Measurements from ENCODE around the gene DDC.

DDC gene

GRCh38 chr7:50598460-50599343, 33.5 kb upstream of the DDC start:
- Histone ChIP-seq H3K4me1 (ENCODE audit: control insufficient read depth in 1 of 2, insufficient read depth in 2 of 2, low read length in 2 of 2) (no peaks in the 10 kb centered on the region), H3K4me3 (ENCODE audit: low read depth in 1 of 2, low read length in 2 of 2) (no peak overlapping the region), H3K27me3 (ENCODE audit: low read depth, low read length) (no peaks in the 10 kb centered on the region), H3K36me3 (ENCODE audit: control insufficient read depth in 1 of 2, insufficient read depth in 2 of 2, low read length in 2 of 2) (peaks cover 18 to 46% of the 10 kb centered on the region in 2 donors), H3K27ac (ENCODE audit: low read length) (no peak overlapping the region), H3K9me3 (ENCODE audit: control insufficient read depth in 1 of 2, low read length in 2 of 2) (no peaks in the 10 kb centered on the region)

GRCh38 chr7:50596484-50596883, 31.3 kb upstream of the DDC start:
- Histone ChIP-seq H3K27ac (ENCODE audit: low read length) (no peak overlapping the region), H3K9me3 (ENCODE audit: control insufficient read depth in 1 of 2, low read length in 2 of 2) (no peaks in the 10 kb centered on the region), H3K4me3 (ENCODE audit: low read depth in 1 of 2, low read length in 2 of 2) (no peak overlapping the region), H3K36me3 (ENCODE audit: control insufficient read depth in 1 of 2, insufficient read depth in 2 of 2, low read length in 2 of 2) (peaks cover 19 to 60% of the 10 kb centered on the region in 2 donors), H3K4me1 (ENCODE audit: control insufficient read depth in 1 of 2, insufficient read depth in 2 of 2, low read length in 2 of 2) (no peaks in the 10 kb centered on the region), H3K27me3 (ENCODE audit: low read depth, low read length) (no peaks in the 10 kb centered on the region)

- peaks cover 19 to 60% of the 10 kb centered on the region in 2 donors for H3K36me3 ChIP-seq (ENCODE audit: control insufficient read depth in 1 of 2, insufficient read depth in 2 of 2, low read length in 2 of 2)
- no peak overlapping the region for H3K27ac ChIP-seq (ENCODE audit: low read length)
- H3K9me3 ChIP-seq (ENCODE audit: control insufficient read depth in 1 of 2, low read length in 2 of 2), result no peaks in the 10 kb centered on the region
Observed at GRCh38 chr7:50595491-50596102, 30.4 kb upstream of the DDC start.

GRCh38 chr7:50594734-50595485, 29.7 kb upstream of the DDC start:
- Histone ChIP-seq H3K27ac (ENCODE audit: low read length) (no peak overlapping the region), H3K27me3 (ENCODE audit: low read depth, low read length) (no peaks in the 10 kb centered on the region), H3K36me3 (ENCODE audit: control insufficient read depth in 1 of 2, insufficient read depth in 2 of 2, low read length in 2 of 2) (peaks cover 19 to 60% of the 10 kb centered on the region in 2 donors), H3K9me3 (ENCODE audit: control insufficient read depth in 1 of 2, low read length in 2 of 2) (no peaks in the 10 kb centered on the region), H3K4me1 (ENCODE audit: control insufficient read depth in 1 of 2, insufficient read depth in 2 of 2, low read length in 2 of 2) (no peaks in the 10 kb centered on the region), H3K4me3 (ENCODE audit: low read depth in 1 of 2, low read length in 2 of 2) (no peak overlapping the region)

More at GRCh38 chr7:50595491-50596102, 30.4 kb upstream of the DDC start:
- Histone ChIP-seq H3K4me3 (ENCODE audit: low read depth in 1 of 2, low read length in 2 of 2) (no peak overlapping the region), H3K4me1 (ENCODE audit: control insufficient read depth in 1 of 2, insufficient read depth in 2 of 2, low read length in 2 of 2) (no peaks in the 10 kb centered on the region), H3K27me3 (ENCODE audit: low read depth, low read length) (no peaks in the 10 kb centered on the region)

- Histone ChIP-seq H3K36me3 (ENCODE audit: control insufficient read depth in 1 of 2, insufficient read depth in 2 of 2, low read length in 2 of 2) (peaks cover 19 to 56% of the 10 kb centered on the region in 2 donors), H3K9me3 (ENCODE audit: control insufficient read depth in 1 of 2, low read length in 2 of 2) (no peaks in the 10 kb centered on the region), H3K27ac (ENCODE audit: low read length) (no peak overlapping the region), H3K27me3 (ENCODE audit: low read depth, low read length) (no peaks in the 10 kb centered on the region), H3K4me1 (ENCODE audit: control insufficient read depth in 1 of 2, insufficient read depth in 2 of 2, low read length in 2 of 2) (no peaks in the 10 kb centered on the region), H3K4me3 (ENCODE audit: low read depth in 1 of 2, low read length in 2 of 2) (no peak overlapping the region)
Observed at GRCh38 chr7:50594136-50594535, 28.9 kb upstream of the DDC start.

- no peak overlapping the region for H3K4me3 ChIP-seq (ENCODE audit: low read depth in 1 of 2, low read length in 2 of 2)
- H3K4me1 ChIP-seq (ENCODE audit: control insufficient read depth in 1 of 2, insufficient read depth in 2 of 2, low read length in 2 of 2), result no peaks in the 10 kb centered on the region
- H3K9me3 ChIP-seq (ENCODE audit: control insufficient read depth in 1 of 2, low read length in 2 of 2), result no peaks in the 10 kb centered on the region
- no peaks in the 10 kb centered on the region for H3K27me3 ChIP-seq (ENCODE audit: low read depth, low read length)
- H3K36me3 ChIP-seq (ENCODE audit: control insufficient read depth in 1 of 2, insufficient read depth in 2 of 2, low read length in 2 of 2), result peaks cover 19 to 44% of the 10 kb centered on the region in 2 donors
- H3K27ac ChIP-seq (ENCODE audit: low read length), result no peak overlapping the region
Observed at GRCh38 chr7:50592940-50593339, 27.7 kb upstream of the DDC start.

GRCh38 chr7:50591480-50592438, 26.6 kb upstream of the DDC start:
- Histone ChIP-seq H3K9me3 (ENCODE audit: control insufficient read depth in 1 of 2, low read length in 2 of 2) (no peaks in the 10 kb centered on the region), H3K4me1 (ENCODE audit: control insufficient read depth in 1 of 2, insufficient read depth in 2 of 2, low read length in 2 of 2) (no peaks in the 10 kb centered on the region), H3K36me3 (ENCODE audit: control insufficient read depth in 1 of 2, insufficient read depth in 2 of 2, low read length in 2 of 2) (peaks cover 19 to 37% of the 10 kb centered on the region in 2 donors), H3K4me3 (ENCODE audit: low read depth in 1 of 2, low read length in 2 of 2) (no peak overlapping the region), H3K27ac (ENCODE audit: low read length) (no peak overlapping the region), H3K27me3 (ENCODE audit: low read depth, low read length) (no peaks in the 10 kb centered on the region)

- peaks cover 19 to 36% of the 10 kb centered on the region in 2 donors for H3K36me3 ChIP-seq (ENCODE audit: control insufficient read depth in 1 of 2, insufficient read depth in 2 of 2, low read length in 2 of 2)
- no peaks in the 10 kb centered on the region for H3K9me3 ChIP-seq (ENCODE audit: control insufficient read depth in 1 of 2, low read length in 2 of 2)
- H3K4me3 ChIP-seq (ENCODE audit: low read depth in 1 of 2, low read length in 2 of 2), result no peak overlapping the region
- no peaks in the 10 kb centered on the region for H3K27me3 ChIP-seq (ENCODE audit: low read depth, low read length)
- no peak overlapping the region for H3K27ac ChIP-seq (ENCODE audit: low read length)
- no peaks in the 10 kb centered on the region for H3K4me1 ChIP-seq (ENCODE audit: control insufficient read depth in 1 of 2, insufficient read depth in 2 of 2, low read length in 2 of 2)
Observed at GRCh38 chr7:50591098-50591479, 25.9 kb upstream of the DDC start.

- no peaks in the 10 kb centered on the region for H3K9me3 ChIP-seq (ENCODE audit: control insufficient read depth in 1 of 2, low read length in 2 of 2)
- no peaks in the 10 kb centered on the region for H3K27me3 ChIP-seq (ENCODE audit: low read depth, low read length)
Observed at GRCh38 chr7:50590535-50590934, 25.3 kb upstream of the DDC start.

GRCh38 chr7:50589364-50589763, 24.2 kb upstream of the DDC start:
- no peak overlapping the region for H3K4me3 ChIP-seq (ENCODE audit: low read depth in 1 of 2, low read length in 2 of 2)
- H3K27me3 ChIP-seq (ENCODE audit: low read depth, low read length), result no peaks in the 10 kb centered on the region
- no peak overlapping the region for H3K27ac ChIP-seq (ENCODE audit: low read length)
- no peaks in the 10 kb centered on the region for H3K9me3 ChIP-seq (ENCODE audit: control insufficient read depth in 1 of 2, low read length in 2 of 2)
- peaks cover 14 to 28% of the 10 kb centered on the region in 2 donors for H3K36me3 ChIP-seq (ENCODE audit: control insufficient read depth in 1 of 2, insufficient read depth in 2 of 2, low read length in 2 of 2)
- no peaks in the 10 kb centered on the region for H3K4me1 ChIP-seq (ENCODE audit: control insufficient read depth in 1 of 2, insufficient read depth in 2 of 2, low read length in 2 of 2)

More at GRCh38 chr7:50590535-50590934, 25.3 kb upstream of the DDC start:
- Histone ChIP-seq H3K4me3 (ENCODE audit: low read depth in 1 of 2, low read length in 2 of 2) (no peak overlapping the region), H3K36me3 (ENCODE audit: control insufficient read depth in 1 of 2, insufficient read depth in 2 of 2, low read length in 2 of 2) (peaks cover 19 to 36% of the 10 kb centered on the region in 2 donors), H3K4me1 (ENCODE audit: control insufficient read depth in 1 of 2, insufficient read depth in 2 of 2, low read length in 2 of 2) (no peaks in the 10 kb centered on the region), H3K27ac (ENCODE audit: low read length) (no peak overlapping the region)

Data from muscle layer of duodenum (tissue), 2 donors.